DOHH2 (cell line): ENCODE measurements around the gene TNNI2.

ENCODE experiments used
- H3F3A ChIP-seq: fragments of 200-600 bp; sonication (generic), shearing (Covaris generic); 2 replicates; pipeline ENCODE4 v1.6.0; 2016; ENCODE audit warnings: antibody characterized with exemption, mild to moderate bottlenecking; ENCODE audit not compliant: control insufficient read depth, insufficient read depth
- H3K27ac ChIP-seq: fragments of 200-600 bp; sonication (generic); 2 replicates; pipeline ENCODE4 v1.5.1; 2014; ENCODE audit warnings: low read depth, mild to moderate bottlenecking, low read length, moderate library complexity
- H3K27me3 ChIP-seq: fragments of 200-600 bp; sonication (generic); 2 replicates; pipeline ENCODE4 v1.6.1; 2014; ENCODE audit warnings: mild to moderate bottlenecking, low read length, mixed read lengths; ENCODE audit not compliant: control insufficient read depth
- H3K36me3 ChIP-seq: fragments of 200-600 bp; sonication (generic); 2 replicates; pipeline ENCODE4 v1.6.1; 2014; ENCODE audit warnings: mild to moderate bottlenecking, low read length, moderate library complexity, mixed read lengths; ENCODE audit not compliant: control insufficient read depth
- H3K4me1 ChIP-seq: fragments of 200-600 bp; sonication (generic); 2 replicates; pipeline ENCODE4 v1.6.1; 2014; ENCODE audit warnings: mild to moderate bottlenecking, low read length, mixed read lengths; ENCODE audit not compliant: control insufficient read depth
- H3K4me2 ChIP-seq: fragments of 200-600 bp; sonication (generic); 2 replicates; pipeline ENCODE4 v1.6.0; 2014; ENCODE audit warnings: mild to moderate bottlenecking, low read length, moderate library complexity
- H3K4me3 ChIP-seq: fragments of 200-600 bp; sonication (generic); 2 replicates; pipeline ENCODE4 v1.5.1; 2014; ENCODE audit warnings: mild to moderate bottlenecking, low read length, mixed read lengths
- H3K79me2 ChIP-seq: fragments of 200-600 bp; sonication (generic); 2 replicates; pipeline ENCODE4 v1.6.1; 2014; ENCODE audit warnings: mild to moderate bottlenecking, low read length, mixed read lengths; ENCODE audit not compliant: control insufficient read depth
- H3K9me2 ChIP-seq: fragments of 200-600 bp; sonication (generic); replicated peaks from 2 replicates; pipeline ENCODE4 v1.6.1; 2014; ENCODE audit warnings: mild to moderate bottlenecking, low read length, mixed read lengths; ENCODE audit not compliant: control insufficient read depth
- H3K9me3 ChIP-seq: fragments of 200-600 bp; sonication (generic); 2 replicates; pipeline ENCODE4 v1.6.1; 2014; ENCODE audit warnings: antibody characterized with exemption, low read length, mixed read lengths; ENCODE audit not compliant: control insufficient read depth, insufficient read depth
- H4K20me1 ChIP-seq: fragments of 200-600 bp; sonication (generic); 2 replicates; pipeline ENCODE4 v1.6.0; 2014; ENCODE audit warnings: low read depth, mild to moderate bottlenecking, antibody characterized with exemption, low read length, moderate library complexity; ENCODE audit not compliant: control insufficient read depth, insufficient read depth
- EZH2phosphoT487 ChIP-seq: fragments of 200-600 bp; sonication (generic); IDR thresholded peaks from 2 replicates; pipeline ENCODE4 v1.6.1; 2017; ENCODE audit warnings: borderline replicate concordance, mild to moderate bottlenecking, antibody characterized with exemption, low read length, moderate library complexity, mixed read lengths
- TF ChIP-seq, protein P1 (sequence below): fragments of 200-600 bp; sonication (generic); IDR thresholded peaks from one replicate; pipeline ENCODE4 v1.5.1; 2014; ENCODE audit warnings: antibody characterized with exemption, mild to moderate bottlenecking, low read depth, low read length; ENCODE audit not compliant: poor library complexity, severe bottlenecking

The TNNI2 gene

DNA sequence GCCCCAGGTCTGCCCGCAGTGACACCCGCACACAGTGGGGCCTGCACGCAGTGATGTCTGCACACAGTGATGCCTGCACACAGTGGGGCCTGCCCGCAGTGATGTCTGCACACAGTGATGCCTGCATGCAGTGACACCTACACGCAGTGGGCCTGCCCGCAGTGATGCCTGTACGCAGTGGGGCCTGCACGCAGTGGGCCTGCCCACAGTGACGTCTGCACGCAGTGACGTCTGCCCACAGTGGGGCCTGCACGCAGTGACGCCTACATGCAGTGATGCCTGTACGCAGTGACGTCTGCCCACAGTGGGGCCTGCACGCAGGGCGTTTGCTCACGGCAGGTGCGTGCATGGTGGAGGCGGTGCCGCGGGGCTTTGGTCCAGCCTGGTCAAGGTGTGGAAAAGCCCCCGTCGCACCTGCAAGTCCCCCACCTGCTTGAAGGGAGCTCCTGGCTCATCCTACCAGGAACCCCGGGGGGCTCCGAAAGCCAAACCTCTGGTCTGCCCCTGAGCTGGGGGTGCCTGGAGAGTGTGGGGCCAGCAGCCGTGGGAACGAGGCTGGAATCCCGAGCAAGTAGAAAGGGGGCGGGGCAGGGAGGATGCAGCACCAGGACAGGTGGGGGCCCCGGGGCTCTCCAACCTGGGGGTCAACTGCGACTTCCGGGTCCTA, 12.9 kb upstream of the TNNI2 start:
- no peaks in the 10 kb centered on the region for H3F3A ChIP-seq
- no peak for TF ChIP-seq EZH2phosphoT487
- TF ChIP-seq, protein P1, sequence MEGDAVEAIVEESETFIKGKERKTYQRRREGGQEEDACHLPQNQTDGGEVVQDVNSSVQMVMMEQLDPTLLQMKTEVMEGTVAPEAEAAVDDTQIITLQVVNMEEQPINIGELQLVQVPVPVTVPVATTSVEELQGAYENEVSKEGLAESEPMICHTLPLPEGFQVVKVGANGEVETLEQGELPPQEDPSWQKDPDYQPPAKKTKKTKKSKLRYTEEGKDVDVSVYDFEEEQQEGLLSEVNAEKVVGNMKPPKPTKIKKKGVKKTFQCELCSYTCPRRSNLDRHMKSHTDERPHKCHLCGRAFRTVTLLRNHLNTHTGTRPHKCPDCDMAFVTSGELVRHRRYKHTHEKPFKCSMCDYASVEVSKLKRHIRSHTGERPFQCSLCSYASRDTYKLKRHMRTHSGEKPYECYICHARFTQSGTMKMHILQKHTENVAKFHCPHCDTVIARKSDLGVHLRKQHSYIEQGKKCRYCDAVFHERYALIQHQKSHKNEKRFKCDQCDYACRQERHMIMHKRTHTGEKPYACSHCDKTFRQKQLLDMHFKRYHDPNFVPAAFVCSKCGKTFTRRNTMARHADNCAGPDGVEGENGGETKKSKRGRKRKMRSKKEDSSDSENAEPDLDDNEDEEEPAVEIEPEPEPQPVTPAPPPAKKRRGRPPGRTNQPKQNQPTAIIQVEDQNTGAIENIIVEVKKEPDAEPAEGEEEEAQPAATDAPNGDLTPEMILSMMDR: no peak
- H3K4me1 ChIP-seq: no peaks in the 10 kb centered on the region
- no peak overlapping the region for H3K4me2 ChIP-seq
- H3K36me3 ChIP-seq: no peaks in the 10 kb centered on the region
- no peaks in the 10 kb centered on the region for H4K20me1 ChIP-seq
- no peaks in the 10 kb centered on the region for H3K9me2 ChIP-seq
- no peak overlapping the region for H3K27ac ChIP-seq
- peaks cover 3% of the 10 kb centered on the region for H3K27me3 ChIP-seq
- no peaks in the 10 kb centered on the region for H3K9me3 ChIP-seq
- H3K79me2 ChIP-seq: no peaks in the 10 kb centered on the region
- no peak overlapping the region for H3K4me3 ChIP-seq

DNA sequence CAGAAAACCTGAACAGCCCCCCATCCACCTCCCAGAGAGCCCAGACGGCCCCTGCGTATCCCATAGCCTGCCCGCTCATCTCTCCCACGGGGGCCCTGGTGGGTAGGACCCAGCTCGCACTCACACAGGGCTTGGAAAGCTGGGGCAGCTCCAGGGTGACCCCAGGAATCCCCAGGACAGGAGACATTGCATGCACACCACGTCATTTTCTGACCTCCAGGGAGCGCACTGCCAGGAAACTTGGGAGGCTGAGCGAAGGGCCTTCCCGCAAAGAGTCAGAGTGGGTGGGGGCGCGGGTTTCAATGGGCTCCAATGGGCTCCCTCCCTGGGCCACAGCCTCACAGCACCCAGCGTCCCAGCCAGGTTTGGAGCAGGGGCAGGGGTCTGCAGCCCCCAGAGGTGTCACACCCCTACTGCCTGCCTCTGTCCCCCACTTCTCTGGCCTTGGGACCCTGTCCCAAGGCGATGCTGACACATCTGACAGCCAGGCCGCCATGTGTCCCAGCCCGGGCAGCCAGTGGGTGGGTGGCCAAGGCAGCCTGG, 12.2 kb upstream of the TNNI2 start:
- Histone ChIP-seq H3K27me3 (peaks cover 6% of the 10 kb centered on the region), H3K36me3 (no peaks in the 10 kb centered on the region), H3K4me2 (no peak overlapping the region), H3K9me3 (no peaks in the 10 kb centered on the region), H3K4me3 (no peak overlapping the region), H3F3A (no peaks in the 10 kb centered on the region), H3K9me2 (no peaks in the 10 kb centered on the region), H4K20me1 (no peaks in the 10 kb centered on the region), H3K79me2 (no peaks in the 10 kb centered on the region), H3K27ac (no peak overlapping the region), H3K4me1 (no peaks in the 10 kb centered on the region)
- TF ChIP-seq, protein P1: no peak
- TF ChIP-seq EZH2phosphoT487: no peak

DNA sequence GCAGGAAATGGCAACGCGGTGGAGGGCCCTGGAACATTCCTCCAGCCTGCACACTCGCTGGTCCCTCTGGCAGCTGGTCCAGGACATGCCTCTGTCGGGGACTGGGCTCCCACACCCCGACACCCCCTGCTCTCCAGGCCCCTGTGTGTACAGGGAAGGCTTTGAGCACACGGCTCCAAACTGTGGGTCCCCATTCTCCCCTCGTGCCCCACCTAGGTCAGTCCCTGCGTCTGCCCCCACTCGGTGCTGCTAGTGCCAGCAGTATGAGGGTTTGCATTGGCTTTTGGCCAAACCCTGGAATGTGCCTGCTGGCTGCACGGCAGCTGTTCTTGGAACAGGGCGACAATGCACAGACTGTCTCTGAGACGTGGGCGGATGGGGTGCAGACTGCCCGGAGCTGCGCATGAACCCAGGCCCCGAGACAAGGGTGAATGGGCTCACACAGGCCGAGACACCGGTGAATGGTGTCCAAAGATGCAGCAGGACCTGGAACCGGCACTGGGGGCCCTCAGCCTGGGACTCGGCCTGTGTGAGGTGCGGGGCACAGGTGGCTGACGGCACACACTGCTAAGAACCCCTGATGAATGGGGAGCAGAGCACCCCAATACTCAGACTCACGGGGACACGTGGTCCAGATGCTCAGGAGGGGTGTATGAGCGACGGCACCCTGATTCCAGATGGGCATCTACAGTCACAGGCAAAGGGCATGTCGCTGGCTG, 11.5 kb upstream of the TNNI2 start:
- Histone ChIP-seq H3K4me3 (no peak overlapping the region), H4K20me1 (no peaks in the 10 kb centered on the region), H3K4me1 (no peaks in the 10 kb centered on the region), H3K4me2 (no peak overlapping the region), H3K27ac (no peak overlapping the region), H3F3A (no peaks in the 10 kb centered on the region), H3K36me3 (no peaks in the 10 kb centered on the region), H3K9me2 (no peaks in the 10 kb centered on the region), H3K79me2 (no peaks in the 10 kb centered on the region), H3K27me3 (peaks cover 11% of the 10 kb centered on the region), H3K9me3 (no peaks in the 10 kb centered on the region)
- TF ChIP-seq, protein P1: no peak
- no peak for TF ChIP-seq EZH2phosphoT487
